ENCODE measurements around the gene UNC5B.

DNA sequence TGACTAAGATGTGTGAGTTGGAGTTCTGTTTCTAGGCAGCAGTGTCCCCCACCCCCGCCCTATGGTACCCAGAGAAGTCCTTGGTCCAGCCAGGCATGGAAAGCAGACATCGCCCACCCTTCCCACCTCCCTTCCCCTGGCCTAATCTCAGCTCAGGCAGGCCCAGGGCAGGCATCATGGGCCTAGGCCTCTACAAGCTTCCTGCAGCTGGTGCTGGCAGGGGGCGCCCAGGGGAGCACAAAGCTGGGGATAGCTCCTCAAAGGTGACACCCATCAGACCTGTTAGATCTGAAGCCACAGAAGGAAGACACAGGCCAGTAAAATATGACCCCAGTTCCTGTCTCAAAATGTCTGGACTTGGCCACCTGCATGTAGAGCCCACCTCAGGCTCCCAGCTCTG lies 18.9 kb upstream of the UNC5B start:
- TF ChIP-seq POLR2AphosphoS5 (IDR thresholded peaks at IDR 0.05; ENCODE audit: low read depth, low read length) (no peak), POLR2A (IDR thresholded peaks at IDR 0.05; ENCODE audit: borderline replicate concordance, extremely low read depth, insufficient read depth, insufficient read length) (no peak), EZH2 (IDR thresholded peaks at IDR 0.05) (no peak)
- TF ChIP-seq, protein P1, sequence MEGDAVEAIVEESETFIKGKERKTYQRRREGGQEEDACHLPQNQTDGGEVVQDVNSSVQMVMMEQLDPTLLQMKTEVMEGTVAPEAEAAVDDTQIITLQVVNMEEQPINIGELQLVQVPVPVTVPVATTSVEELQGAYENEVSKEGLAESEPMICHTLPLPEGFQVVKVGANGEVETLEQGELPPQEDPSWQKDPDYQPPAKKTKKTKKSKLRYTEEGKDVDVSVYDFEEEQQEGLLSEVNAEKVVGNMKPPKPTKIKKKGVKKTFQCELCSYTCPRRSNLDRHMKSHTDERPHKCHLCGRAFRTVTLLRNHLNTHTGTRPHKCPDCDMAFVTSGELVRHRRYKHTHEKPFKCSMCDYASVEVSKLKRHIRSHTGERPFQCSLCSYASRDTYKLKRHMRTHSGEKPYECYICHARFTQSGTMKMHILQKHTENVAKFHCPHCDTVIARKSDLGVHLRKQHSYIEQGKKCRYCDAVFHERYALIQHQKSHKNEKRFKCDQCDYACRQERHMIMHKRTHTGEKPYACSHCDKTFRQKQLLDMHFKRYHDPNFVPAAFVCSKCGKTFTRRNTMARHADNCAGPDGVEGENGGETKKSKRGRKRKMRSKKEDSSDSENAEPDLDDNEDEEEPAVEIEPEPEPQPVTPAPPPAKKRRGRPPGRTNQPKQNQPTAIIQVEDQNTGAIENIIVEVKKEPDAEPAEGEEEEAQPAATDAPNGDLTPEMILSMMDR (IDR thresholded peaks at IDR 0.05 in 2 of 3, conservative IDR thresholded peaks at IDR 0.05 in 1 of 3; ENCODE audit: borderline replicate concordance in 1 of 3, insufficient read depth in 1 of 3, low read depth in 2 of 3, low read length in 2 of 3), result no peak

Data from HCT116 (cell line).